ENCODE measurements around the gene TMEM182. TPM values are rescaled to one million over a fixed set of nuclear protein-coding genes. Genes with fewer than 3 reads are reported as not detected.

Gene TMEM182
- total RNA-seq, 4 donors from 2014 or later: under 0.01 to 3.5 (median 0.86) TPM

- no peak for DNase-seq
- TF ChIP-seq POLR2A (IDR thresholded peaks at IDR 0.05): no peak
- TF ChIP-seq, protein P1, sequence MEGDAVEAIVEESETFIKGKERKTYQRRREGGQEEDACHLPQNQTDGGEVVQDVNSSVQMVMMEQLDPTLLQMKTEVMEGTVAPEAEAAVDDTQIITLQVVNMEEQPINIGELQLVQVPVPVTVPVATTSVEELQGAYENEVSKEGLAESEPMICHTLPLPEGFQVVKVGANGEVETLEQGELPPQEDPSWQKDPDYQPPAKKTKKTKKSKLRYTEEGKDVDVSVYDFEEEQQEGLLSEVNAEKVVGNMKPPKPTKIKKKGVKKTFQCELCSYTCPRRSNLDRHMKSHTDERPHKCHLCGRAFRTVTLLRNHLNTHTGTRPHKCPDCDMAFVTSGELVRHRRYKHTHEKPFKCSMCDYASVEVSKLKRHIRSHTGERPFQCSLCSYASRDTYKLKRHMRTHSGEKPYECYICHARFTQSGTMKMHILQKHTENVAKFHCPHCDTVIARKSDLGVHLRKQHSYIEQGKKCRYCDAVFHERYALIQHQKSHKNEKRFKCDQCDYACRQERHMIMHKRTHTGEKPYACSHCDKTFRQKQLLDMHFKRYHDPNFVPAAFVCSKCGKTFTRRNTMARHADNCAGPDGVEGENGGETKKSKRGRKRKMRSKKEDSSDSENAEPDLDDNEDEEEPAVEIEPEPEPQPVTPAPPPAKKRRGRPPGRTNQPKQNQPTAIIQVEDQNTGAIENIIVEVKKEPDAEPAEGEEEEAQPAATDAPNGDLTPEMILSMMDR (IDR thresholded peaks at IDR 0.05): no peak
- Histone ChIP-seq H3K27me3 (no peaks in the 10 kb centered on the region), H3K4me1 (no peaks in the 10 kb centered on the region), H3K36me3 (no peaks in the 10 kb centered on the region), H3K4me3 (no peak overlapping the region), H3K27ac (no peak overlapping the region), H3K9me3 (no peaks in the 10 kb centered on the region)
- intact Hi-C loops (cut with DNase I; ENCODE audit: low total_unique reads): no loop called here
Measured at GRCh38 chr2:102790091-102790455, 28.2 kb downstream of the TMEM182 start.

DNA sequence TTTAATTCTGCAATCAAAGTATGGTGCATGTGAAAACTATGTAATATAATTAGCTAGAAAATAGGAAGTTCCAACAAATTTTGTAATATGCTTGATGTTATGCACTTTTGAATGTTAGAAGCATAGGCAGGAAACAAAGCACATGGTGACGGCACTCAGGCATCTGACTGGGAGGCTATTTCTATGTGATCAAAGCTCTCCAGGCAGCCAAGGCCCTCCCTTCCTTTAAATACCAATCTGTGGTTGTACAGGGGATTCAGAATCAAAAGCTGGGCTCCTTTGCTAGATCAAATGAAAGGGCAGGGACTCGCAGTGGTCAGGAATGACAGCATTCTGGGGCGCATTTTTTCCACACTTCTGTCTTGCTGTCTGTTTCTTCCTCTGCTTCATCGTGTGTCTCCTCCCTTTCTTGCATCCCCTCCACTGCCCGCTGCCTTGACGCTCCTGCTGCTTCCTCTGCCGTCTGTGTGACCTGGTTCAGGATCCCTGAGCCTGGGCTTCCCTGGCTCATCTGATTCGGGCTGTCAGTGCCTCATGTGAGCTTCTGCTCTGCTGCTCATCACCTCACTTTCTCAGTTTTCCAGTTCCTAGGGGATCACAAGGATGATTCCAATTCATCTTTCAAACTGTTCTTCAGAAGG lies 30.9 kb downstream of the TMEM182 start:
- no peak for TF ChIP-seq POLR2A (IDR thresholded peaks at IDR 0.05)
- H3K27me3 ChIP-seq: no peaks in the 10 kb centered on the region
- no peak for DNase-seq
- no peaks in the 10 kb centered on the region for H3K36me3 ChIP-seq
- intact Hi-C loops (cut with DNase I; ENCODE audit: low total_unique reads): no loop called here
- no peak overlapping the region for H3K27ac ChIP-seq
- no peak overlapping the region for H3K4me3 ChIP-seq
- no peaks in the 10 kb centered on the region for H3K9me3 ChIP-seq
- no peaks in the 10 kb centered on the region for H3K4me1 ChIP-seq

- no peaks in the 10 kb centered on the region for H3K9me3 ChIP-seq
- H3K36me3 ChIP-seq: no peaks in the 10 kb centered on the region
- H3K27me3 ChIP-seq: no peaks in the 10 kb centered on the region
- TF ChIP-seq POLR2A (IDR thresholded peaks at IDR 0.05): no peak
- TF ChIP-seq, protein P1 (IDR thresholded peaks at IDR 0.05): no peak
- no peak overlapping the region for H3K27ac ChIP-seq
- intact Hi-C loops (cut with DNase I; ENCODE audit: low total_unique reads): no loop called here
- H3K4me1 ChIP-seq: no peaks in the 10 kb centered on the region
- H3K4me3 ChIP-seq: no peak overlapping the region
- DNase-seq: no peak
Measured at GRCh38 chr2:102795641-102796040, 33.8 kb downstream of the TMEM182 start.

- Histone ChIP-seq H3K27ac (no peak overlapping the region), H3K36me3 (no peaks in the 10 kb centered on the region), H3K4me3 (no peak overlapping the region), H3K27me3 (no peaks in the 10 kb centered on the region), H3K4me1 (no peaks in the 10 kb centered on the region), H3K9me3 (no peaks in the 10 kb centered on the region)
- DNase-seq: no peak
- intact Hi-C loops (cut with DNase I; ENCODE audit: low total_unique reads): no loop called here
- TF ChIP-seq POLR2A (IDR thresholded peaks at IDR 0.05): no peak
Measured at GRCh38 chr2:102796337-102796736, 34.5 kb downstream of the TMEM182 start.

DNA sequence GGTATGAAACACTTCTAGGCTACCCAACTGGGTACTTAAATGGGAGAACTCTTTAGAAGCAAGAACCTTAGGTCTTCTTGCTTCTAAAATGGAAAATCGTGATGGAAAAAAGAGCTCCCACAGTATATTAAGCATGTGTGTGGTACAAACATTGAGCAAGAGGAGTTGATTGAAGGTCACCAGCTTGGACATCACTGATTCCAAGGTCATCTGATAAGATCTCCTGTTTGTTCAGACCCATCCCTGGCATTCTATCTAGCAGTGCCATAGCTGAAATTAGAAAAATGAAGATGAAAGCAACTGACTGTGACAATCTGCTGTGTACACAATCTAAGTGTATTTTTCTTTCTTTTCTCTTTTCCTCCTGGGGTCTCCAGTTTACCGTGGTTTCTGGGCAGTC lies 35.7 kb downstream of the TMEM182 start:
- Histone ChIP-seq H3K27ac (no peak overlapping the region), H3K4me3 (no peak overlapping the region), H3K9me3 (no peaks in the 10 kb centered on the region), H3K4me1 (no peaks in the 10 kb centered on the region), H3K27me3 (no peaks in the 10 kb centered on the region), H3K36me3 (no peaks in the 10 kb centered on the region)
- intact Hi-C loops (cut with DNase I; ENCODE audit: low total_unique reads): no loop called here
- no peak for DNase-seq
- TF ChIP-seq, protein P1 (IDR thresholded peaks at IDR 0.05): no peak
- TF ChIP-seq POLR2A (IDR thresholded peaks at IDR 0.05): no peak

- H3K9me3 ChIP-seq: no peaks in the 10 kb centered on the region
- H3K4me1 ChIP-seq: no peaks in the 10 kb centered on the region
- TF ChIP-seq, protein P1 (IDR thresholded peaks at IDR 0.05): no peak
- no peak for TF ChIP-seq POLR2A (IDR thresholded peaks at IDR 0.05)
- no peaks in the 10 kb centered on the region for H3K27me3 ChIP-seq
- no peak for DNase-seq
- H3K4me3 ChIP-seq: no peak overlapping the region
- no peaks in the 10 kb centered on the region for H3K36me3 ChIP-seq
- no peak overlapping the region for H3K27ac ChIP-seq
- intact Hi-C loops (cut with DNase I; ENCODE audit: low total_unique reads): no loop called here
Measured at GRCh38 chr2:102798181-102798580, 36.4 kb downstream of the TMEM182 start.

Measured in uterus (tissue), 4 donors.